COR-L47 (cell line): Measurements from ENCODE around the gene SHCBP1L.
"Not testable (repeated sequence)": the region's sequence is repeated elsewhere in the genome, so short reads cannot be mapped to it uniquely, and the experiment has no call there.

Experiments
- DNase-seq: peaks from one replicate; lab custom pipeline; 2025; lab: John Stamatoyannopoulos, UW

SHCBP1L gene

GRCh38 chr1:182965096-182965495 is 12.1 kb upstream of the SHCBP1L start:
- no peak for DNase-seq

DNA sequence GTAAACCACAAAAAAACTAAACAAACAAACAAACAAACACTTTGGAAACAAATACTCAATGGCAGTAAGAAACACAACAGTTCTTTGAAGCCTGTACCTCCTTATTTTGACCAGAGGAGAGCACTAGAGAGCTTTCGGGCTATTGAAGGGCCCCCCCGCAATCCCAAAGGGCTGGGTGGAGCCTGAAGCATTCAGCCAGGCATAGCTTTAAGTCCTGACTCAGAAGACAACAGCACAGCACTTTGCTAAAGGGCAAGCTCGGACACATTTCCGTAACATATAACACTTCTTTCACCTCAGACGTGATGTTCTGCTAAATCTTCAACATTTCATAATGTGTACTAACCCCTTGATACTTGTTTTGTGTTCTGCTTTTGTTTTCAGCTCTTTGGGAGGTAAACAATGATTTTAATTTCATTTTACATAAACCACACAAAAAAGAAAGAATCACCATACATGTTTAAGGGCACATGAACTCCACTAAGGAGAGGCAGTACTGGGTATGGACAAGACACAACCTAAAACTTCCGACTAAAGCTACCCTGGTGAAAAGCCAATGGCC is 9.7 kb upstream of the SHCBP1L start:
- DNase-seq: peak; percentile 75

- no peak for DNase-seq
These were observed 7.1 kb upstream of the SHCBP1L start for GRCh38 chr1:182960046-182960445.

GRCh38 chr1:182957902-182958395 is 5.0 kb upstream of the SHCBP1L start:
- no peak for DNase-seq

- DNase-seq: no peak
These were observed 3.9 kb upstream of the SHCBP1L start for GRCh38 chr1:182956708-182957365.

- no peak for DNase-seq
These were observed 2.9 kb upstream of the SHCBP1L start for GRCh38 chr1:182955596-182956588.

GRCh38 chr1:182953826-182954225 is 860 bp upstream of the SHCBP1L start:
- no peak for DNase-seq

- DNase-seq: not testable (repeated sequence)
These were observed 9.6 kb downstream of the SHCBP1L start for GRCh38 chr1:182943336-182943735.

DNA sequence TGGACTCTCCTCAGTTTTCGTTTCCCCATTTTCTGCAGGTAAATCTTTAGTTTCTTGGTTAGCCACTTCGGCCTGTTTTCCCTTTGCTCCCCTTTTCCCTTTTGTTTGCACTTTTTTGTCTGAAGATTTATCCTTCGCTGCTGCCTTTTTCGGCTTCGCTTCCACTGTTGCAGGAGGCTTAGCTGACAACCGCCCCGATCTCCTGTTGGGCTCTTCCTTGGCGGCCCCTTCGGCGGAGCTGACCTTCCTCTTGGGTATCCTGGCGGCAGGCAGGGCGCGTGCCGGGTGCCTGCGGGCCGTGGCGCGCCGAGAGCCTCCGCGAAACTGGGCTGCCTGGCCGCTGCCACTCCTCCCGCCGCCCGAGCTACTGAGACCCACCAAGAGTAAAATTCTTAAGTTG is 10.8 kb downstream of the SHCBP1L start:
- DNase-seq: not testable (repeated sequence)

DNA sequence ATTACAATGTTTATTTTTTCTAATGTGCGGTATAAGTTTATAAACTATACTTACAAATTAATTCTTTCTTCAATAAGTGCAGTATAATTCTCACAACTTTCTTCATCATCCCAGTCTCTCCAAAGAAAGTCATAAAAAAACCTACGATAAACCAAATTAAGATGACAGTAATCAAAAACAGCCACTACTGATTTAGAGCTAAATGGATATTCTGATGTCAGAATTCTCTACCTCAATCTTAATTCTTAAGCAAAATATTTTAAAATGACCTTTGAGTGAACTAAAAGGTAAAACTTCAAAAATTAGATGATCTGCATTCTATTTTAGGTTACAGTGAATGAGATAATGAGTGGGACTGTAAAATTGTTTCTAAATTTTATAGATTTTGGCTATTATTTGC is 13.6 kb downstream of the SHCBP1L start:
- no peak for DNase-seq

GRCh38 chr1:182935716-182936115 is 17.2 kb downstream of the SHCBP1L start:
- DNase-seq: no peak

- DNase-seq: no peak
These were observed 22.0 kb downstream of the SHCBP1L start for GRCh38 chr1:182930985-182931384.

- DNase-seq: no peak
These were observed 25.1 kb downstream of the SHCBP1L start for GRCh38 chr1:182927693-182928433.

DNA sequence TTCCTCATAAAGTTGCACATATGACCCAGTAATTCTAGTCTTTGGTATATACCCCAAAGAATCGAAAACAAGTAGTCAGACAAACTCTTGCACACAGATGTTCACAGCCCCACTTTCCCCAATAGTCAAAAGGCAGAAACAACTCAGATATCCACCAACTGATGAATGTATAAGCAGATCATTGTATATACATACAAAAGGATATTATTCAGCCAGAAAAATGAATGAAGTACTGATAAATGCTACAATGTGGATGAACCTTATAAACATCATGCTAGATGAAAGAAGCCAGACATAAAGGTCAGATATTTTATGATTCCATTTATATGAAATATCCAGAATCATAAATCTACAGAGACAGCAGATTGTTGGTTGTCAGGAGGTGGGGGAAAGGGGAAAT is 27.3 kb downstream of the SHCBP1L start:
- no peak for DNase-seq

- DNase-seq: no peak
These were observed 35.6 kb downstream of the SHCBP1L start for GRCh38 chr1:182917378-182917777.

- no peak for DNase-seq
These were observed 39.6 kb downstream of the SHCBP1L start for GRCh38 chr1:182913401-182913800.

- DNase-seq: no peak
These were observed 42.8 kb downstream of the SHCBP1L start for GRCh38 chr1:182910143-182910542.

- DNase-seq: peak; percentile 26
These were observed 43.4 kb downstream of the SHCBP1L start for GRCh38 chr1:182909578-182909977.

DNA sequence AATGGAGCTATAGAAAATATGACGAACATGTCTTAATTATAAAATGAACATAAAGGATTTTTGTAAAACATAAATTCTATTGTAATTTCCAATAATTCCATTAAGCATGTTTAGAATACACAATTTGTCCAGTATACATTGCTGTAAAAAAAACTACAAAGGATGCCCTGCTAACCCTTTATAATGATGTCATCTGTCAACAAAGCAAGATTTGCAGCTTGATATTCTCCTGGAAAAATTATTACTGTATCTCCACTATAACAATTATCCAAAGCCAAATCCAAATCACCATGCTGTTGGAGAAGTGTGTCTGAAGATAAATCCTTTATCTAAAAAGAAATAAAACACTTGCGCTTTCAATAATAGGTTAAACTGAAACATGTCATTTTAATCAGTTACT is 47.6 kb downstream of the SHCBP1L start:
- DNase-seq: no peak

DNA sequence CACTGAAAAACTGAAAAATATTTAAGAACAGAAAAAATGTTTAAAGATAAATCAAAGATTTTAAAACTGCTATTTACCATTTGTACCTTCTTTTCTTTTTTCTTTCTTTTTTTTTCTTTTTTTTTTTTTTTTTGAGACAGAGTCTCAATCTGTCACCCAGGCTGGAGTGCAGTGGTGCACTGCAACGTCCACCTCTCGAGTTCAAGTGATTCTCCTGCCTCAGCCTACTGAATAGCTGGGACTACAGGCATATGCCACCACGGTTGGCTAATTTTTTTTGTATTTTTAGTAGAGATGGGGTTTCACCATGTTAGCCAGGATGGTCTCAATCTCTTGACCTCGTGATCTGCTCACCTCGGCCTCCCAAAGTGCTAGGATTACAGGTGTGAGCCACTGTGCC is 51.0 kb downstream of the SHCBP1L start:
- not testable (repeated sequence) for DNase-seq

GRCh38 chr1:182897696-182898095 is 55.3 kb downstream of the SHCBP1L start:
- no peak for DNase-seq
